Urinary bladder (tissue), 4 donors: ENCODE results near the gene VEGFC. TPM values are rescaled to one million over a fixed set of nuclear protein-coding genes. Genes with fewer than 3 reads are reported as not detected.

Experiments used
- DNase-seq: peaks from one replicate; pipeline ENCODE4 v3.0.0-alpha.2; 2015; ENCODE audit errors: extremely low spot score
- H3K27ac ChIP-seq: one replicate; pipeline ENCODE4 v1.5.1; 2013; ENCODE audit warnings: low read depth, mild to moderate bottlenecking, moderate library complexity
- H3K36me3 ChIP-seq: one replicate; pipeline ENCODE4 v1.6.1; 2013; ENCODE audit warnings: mild to moderate bottlenecking, moderate library complexity; ENCODE audit not compliant: insufficient read depth
- H3K4me1 ChIP-seq: one replicate; pipeline ENCODE4 v1.6.1; 2013; ENCODE audit warnings: mild to moderate bottlenecking, moderate library complexity; ENCODE audit not compliant: insufficient read depth
- H3K4me3 ChIP-seq: one replicate; pipeline ENCODE4 v1.5.1; 2013; ENCODE audit warnings: low read depth, low read length
- WGBS: extraction: QIAGEN DNeasy Blood & Tissue Kit; methylation state at CpG from one replicate; pipeline ENCODE4 v1.1.7; 2013; 5-methylcytosine and 5-hydroxymethylcytosine counted together
- polyA plus RNA-seq: library from polyadenylated mRNA; stranded (reverse); fragments of 200-250 nt; gene quantifications from one replicate; pipeline ENCODE4 v1.2.3, GENCODE V29; 2013
- total RNA-seq: library from RNA; depleted of rRNA; stranded (reverse); fragments of >200 nt; gene quantifications from one replicate; pipeline ENCODE4 v1.2.3, GENCODE V29; 2014
- donor health status: healthy with polysubstance abuse.
- donor health status: healthy.

Gene VEGFC, protein sequence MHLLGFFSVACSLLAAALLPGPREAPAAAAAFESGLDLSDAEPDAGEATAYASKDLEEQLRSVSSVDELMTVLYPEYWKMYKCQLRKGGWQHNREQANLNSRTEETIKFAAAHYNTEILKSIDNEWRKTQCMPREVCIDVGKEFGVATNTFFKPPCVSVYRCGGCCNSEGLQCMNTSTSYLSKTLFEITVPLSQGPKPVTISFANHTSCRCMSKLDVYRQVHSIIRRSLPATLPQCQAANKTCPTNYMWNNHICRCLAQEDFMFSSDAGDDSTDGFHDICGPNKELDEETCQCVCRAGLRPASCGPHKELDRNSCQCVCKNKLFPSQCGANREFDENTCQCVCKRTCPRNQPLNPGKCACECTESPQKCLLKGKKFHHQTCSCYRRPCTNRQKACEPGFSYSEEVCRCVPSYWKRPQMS
- total RNA-seq (15.4 TPM), polyA plus RNA-seq (9.7 TPM)

DNA sequence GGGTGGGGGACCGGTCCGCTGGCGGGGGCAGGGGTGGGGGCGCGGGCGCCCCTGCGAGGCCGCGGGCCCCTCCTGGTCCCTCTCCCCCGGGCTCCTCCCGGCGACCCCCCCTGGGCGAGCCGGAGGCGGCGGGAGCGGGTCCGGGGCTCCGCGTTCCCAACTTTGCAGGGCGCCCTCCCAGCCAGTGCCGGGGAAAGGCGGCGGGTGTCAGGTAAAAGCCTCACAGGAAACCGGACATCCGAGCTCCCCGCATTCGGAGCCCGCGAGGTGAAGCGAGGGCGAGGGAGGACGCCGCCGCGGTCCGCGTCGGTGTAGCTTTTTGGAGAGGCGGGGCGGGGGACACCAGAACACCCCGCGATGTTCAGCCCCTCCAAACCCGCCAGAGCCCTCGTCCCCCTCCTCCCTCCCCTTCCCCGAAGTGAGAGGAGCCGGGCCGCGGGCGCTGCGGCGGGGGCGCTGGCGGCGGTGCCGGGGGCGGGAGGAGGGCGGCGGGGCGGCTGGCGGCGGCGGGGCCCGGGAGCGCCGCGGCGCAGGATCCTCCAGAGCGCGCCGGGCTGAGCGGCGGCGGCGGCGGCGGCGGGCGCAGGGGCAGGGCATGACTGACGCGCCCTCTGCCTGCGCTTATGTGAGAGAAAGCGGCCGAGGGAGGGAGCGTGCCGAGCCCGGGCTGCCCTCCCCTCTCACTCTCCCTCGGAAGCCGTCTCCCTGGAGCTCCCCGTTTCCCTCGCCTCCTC lies at the start of gene VEGFC:
Gene VEGFC, minus strand, starts transcription at position 597 of the 734 bp plus-strand sequence. CDS start 611 bp downstream, outside the sequence.
- Histone ChIP-seq H3K4me3 (peak within 1 kb of the TSS; percentile 79), H3K36me3 (no peaks in the 10 kb centered on the region), H3K4me1 (no peaks in the 10 kb centered on the region), H3K27ac (peak within 1 kb of the TSS; percentile 78)
- DNase-seq: no peak
- WGBS: under 1% methylated on average over 81 of the region's 91 CpGs

DNA sequence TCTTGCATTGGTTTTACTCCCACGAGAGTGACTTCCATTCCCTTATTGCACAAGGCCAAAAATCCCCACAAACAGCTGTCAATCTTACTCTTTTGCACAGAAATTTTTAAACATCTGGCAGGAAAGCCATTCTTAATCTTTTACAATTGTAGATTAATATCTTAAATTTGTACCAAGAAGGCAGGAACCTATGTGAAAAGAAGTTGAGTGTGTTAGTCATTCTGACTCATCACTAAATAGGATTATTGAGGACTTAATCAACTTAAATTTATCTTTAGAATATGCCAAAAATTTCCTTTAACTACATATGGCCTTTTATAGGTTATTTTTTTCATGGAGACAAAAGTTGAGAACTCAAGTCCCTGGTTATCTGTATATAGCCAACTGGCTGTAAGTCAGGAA lies 49.0 kb upstream of the VEGFC start:
- Histone ChIP-seq H3K27ac (no peak overlapping the region), H3K36me3 (no peaks in the 10 kb centered on the region), H3K4me1 (no peaks in the 10 kb centered on the region), H3K4me3 (no peak overlapping the region)
- DNase-seq: no peak
- whole genome bisulfite sequencing: 84% methylated on average over 1 of the region's 1 CpG

DNA sequence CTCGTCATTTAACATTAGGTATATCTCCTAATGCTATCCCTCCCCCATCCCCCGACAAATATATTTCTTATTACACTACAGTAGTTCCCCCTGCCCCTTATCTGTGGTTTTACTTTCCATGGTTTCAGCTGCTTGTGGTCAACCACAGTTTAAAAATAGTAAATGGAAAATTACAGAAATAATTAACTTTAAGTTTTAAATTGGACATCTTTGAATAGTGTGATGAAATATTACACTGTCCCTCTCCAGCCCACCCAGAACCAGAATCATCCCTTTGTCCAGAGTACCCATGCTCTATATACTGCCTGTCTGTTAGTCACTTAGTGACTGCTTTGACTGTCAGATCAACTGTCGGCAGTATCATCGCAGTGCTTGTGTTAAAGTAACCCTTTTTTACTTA lies 47.4 kb upstream of the VEGFC start:
- no peaks in the 10 kb centered on the region for H3K36me3 ChIP-seq
- 63% methylated on average over 4 of the region's 4 CpGs for WGBS
- H3K27ac ChIP-seq: no peak overlapping the region

DNA sequence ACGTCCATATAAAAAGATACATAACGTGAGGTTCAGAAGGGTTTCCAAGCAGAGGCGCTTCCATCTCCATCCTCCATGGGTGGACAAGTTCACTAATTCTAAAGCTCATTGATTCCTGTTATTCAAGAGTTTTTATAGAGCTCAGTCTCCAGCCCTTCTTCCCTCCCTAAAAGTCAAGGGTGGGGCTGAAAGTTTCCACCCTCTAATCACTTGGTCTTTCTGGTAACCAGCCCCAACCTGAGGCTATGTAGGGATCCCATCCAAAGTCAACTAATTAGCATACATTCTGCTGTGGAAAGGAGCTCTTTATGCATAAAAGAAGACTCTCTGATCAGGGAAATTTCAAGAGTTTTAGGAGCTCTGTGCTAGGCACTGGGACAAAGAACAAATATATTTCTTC lies 46.9 kb upstream of the VEGFC start:
- Histone ChIP-seq H3K4me3 (no peak overlapping the region), H3K4me1 (no peaks in the 10 kb centered on the region), H3K27ac (no peak overlapping the region), H3K36me3 (no peaks in the 10 kb centered on the region)
- no peak for DNase-seq
- 91% methylated on average over 3 of the region's 3 CpGs for WGBS

More for the DNA sequence above, 47.4 kb upstream of the VEGFC start:
- DNase-seq: no peak
- H3K4me1 ChIP-seq: no peaks in the 10 kb centered on the region
- H3K4me3 ChIP-seq: no peak overlapping the region

DNA sequence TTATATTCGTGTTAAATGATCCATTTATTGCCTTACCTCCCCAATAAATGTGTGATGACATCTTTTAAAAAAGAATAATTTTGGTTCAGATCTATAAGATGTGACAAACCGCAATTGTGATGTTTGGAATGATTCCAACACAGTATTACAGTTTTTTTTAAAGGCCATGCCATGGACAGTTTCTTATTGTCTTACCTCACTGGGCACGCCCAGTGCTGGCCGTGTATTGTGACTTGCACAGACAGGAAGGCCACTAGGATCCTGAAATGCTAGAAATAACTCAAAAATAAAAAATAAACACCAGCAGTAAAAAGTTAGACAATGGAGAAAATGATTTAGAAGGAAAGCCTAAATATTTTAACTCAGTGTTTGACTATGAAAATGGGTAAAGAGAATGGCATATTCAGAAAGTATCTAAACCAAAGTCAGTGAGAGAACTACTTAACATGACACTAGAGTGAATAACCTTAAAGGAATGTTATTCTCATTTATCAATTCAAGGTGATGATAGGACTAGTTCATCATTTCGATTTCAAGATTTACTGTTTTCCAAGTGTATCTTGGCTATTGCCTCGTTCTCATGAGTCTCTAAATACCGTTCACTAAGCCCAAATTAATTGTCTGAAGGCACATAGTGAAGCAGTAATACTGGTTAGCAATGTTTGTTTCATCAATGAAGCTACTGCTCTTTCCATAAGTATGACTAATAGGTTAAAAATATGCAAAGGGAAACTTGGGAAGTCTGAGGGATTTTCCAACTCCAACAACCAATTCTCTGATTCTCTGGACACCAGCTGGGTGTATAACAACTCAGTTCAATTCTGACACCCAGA lies 46.1 kb upstream of the VEGFC start:
- Histone ChIP-seq H3K4me1 (no peaks in the 10 kb centered on the region), H3K27ac (no peak overlapping the region), H3K4me3 (no peak overlapping the region), H3K36me3 (no peaks in the 10 kb centered on the region)
- DNase-seq: no peak
- 78% methylated on average over 7 of the region's 7 CpGs for WGBS

DNA sequence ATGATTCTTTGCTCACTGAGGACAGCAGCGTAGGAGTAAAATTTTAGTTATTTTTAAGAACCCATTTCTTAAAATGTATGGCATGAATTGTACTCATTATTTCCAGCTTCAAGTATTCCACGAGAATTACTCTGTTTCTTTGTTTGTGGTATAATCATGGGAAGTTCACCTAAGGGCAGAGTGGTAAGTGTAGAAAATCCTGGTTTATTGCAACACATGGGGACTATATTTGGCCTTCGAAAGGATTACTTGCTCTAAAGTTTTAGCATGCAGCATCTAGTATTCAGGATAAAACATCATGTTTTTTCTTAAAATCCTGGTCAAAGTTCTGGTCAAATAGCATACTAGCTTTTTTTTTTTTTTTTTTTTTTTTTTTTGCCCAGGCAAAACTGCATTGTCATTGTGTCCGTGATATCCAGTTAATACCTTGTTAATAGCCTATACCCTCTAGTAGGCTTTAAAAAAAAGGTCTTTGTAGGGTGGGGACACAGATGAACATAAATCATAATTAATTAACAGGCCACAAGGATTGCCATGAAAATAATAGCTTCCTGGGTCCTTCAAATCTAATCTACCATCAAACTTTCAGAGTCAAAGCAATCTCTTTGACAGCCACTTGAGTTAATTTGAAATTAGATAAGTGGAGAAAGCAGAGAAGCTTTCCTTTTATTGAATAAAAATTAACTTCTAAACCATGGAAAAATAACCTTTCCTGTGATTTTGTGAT lies 44.6 kb upstream of the VEGFC start:
- H3K4me1 ChIP-seq: no peaks in the 10 kb centered on the region

DNA sequence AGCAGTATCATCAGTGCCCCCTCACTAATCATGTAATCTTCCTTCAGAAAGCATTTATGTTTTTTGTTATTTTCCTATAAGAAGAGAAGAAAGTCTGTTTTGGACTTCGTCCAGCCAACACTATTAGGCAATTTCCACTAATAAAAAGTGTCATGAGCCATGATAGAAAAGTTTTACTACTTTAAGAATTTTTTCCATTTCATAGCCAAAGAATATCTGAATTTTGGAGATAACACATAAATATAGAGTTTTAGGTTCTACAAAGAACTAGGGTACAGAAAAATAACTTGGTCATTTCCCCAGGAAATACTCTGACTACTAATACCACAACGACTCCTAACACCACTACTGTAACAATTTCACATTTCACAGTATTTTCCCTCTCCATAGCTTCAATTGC lies 41.8 kb upstream of the VEGFC start:
- no peak for DNase-seq
- Histone ChIP-seq H3K27ac (no peak overlapping the region), H3K4me3 (no peak overlapping the region), H3K36me3 (no peaks in the 10 kb centered on the region), H3K4me1 (no peaks in the 10 kb centered on the region)
- 58% methylated on average over 2 of the region's 2 CpGs for WGBS

More for the DNA sequence above, 44.6 kb upstream of the VEGFC start:
- no peak overlapping the region for H3K4me3 ChIP-seq
- DNase-seq: no peak
- H3K36me3 ChIP-seq: no peaks in the 10 kb centered on the region
- H3K27ac ChIP-seq: no peak overlapping the region
- WGBS: 60% methylated on average over 4 of the region's 4 CpGs

DNA sequence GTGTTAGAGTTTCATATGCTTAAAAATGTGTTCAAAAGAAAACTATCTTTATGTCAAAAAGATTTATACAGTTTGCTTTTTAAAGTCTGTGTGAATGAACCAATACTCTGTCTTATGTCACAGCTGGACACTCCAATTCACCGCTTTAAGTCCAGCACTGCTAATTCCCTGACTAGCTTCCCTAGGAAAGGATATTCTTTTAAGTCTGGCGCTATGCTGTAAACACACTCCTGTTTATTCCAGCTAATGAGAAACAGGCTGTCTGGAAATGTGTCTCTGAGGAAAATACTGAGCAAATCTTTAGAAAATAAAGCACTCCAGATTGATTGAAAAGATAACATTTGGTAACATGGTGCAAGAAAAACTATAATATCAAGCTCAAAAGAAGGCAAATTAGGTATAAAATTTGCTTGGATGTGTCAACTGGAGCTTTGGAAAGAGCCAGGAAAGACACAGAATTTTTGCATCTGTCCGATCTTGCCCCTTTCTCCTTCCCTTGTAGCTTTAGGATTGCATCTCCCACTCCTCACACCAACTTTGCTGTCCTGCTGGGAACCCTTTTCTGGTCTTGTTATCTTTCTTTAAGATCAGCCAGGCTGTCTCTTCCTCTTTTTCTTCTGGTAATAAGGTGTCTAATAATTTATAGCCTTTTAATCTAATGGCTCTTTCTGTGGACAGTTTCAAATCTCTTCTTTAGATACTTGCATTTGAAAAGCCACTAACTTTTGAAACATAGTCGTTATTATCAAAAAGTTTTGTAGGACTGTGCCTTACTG lies 40.9 kb upstream of the VEGFC start:
- Histone ChIP-seq H3K4me1 (no peaks in the 10 kb centered on the region), H3K27ac (no peak overlapping the region), H3K36me3 (no peaks in the 10 kb centered on the region), H3K4me3 (no peak overlapping the region)
- 34% methylated on average over 4 of the region's 4 CpGs for WGBS
- no peak for DNase-seq

DNA sequence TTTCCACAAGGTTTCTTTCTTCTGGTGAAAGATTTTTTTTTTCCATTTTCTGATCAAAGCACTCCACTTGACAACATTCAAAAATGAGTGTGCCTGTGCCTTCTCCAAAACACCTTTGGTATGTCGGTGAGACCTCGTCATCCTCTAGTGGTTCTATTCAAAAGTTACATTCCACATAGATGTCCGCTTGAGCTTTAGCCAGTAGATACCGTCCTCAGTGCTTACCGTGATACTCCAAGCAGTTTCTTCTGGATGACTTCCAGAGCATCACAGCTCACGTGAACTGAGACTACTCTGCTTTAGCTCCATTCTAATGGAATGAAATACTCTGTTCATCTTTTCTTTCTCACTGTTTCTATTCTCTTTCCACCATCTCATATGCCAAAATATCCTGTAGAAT lies 38.2 kb upstream of the VEGFC start:
- no peak for DNase-seq
- Histone ChIP-seq H3K36me3 (no peaks in the 10 kb centered on the region), H3K4me1 (no peaks in the 10 kb centered on the region), H3K27ac (no peak overlapping the region), H3K4me3 (no peak overlapping the region)
- WGBS: 37% methylated on average over 6 of the region's 6 CpGs

DNA sequence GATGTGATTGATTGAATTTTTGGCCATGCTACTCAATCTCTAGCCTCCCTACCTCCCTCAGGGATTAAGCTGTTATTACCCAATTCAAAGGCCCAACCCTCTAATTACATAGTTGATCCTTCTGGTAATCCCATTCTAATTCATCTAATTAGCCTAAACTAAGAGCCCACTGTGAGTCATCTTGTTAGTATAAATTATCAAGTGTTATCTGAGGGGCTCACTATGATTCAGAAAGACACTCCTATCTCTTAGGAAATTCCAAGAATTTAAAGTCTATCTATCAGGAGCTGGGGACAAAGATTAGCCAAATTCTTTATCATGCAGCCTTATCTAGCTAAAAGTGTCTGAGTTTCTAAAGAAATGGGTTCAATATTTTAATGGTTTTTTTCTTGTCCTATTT lies 32.9 kb upstream of the VEGFC start:
- Histone ChIP-seq H3K4me1 (no peaks in the 10 kb centered on the region), H3K27ac (no peak overlapping the region), H3K36me3 (no peaks in the 10 kb centered on the region), H3K4me3 (no peak overlapping the region)
- no peak for DNase-seq

DNA sequence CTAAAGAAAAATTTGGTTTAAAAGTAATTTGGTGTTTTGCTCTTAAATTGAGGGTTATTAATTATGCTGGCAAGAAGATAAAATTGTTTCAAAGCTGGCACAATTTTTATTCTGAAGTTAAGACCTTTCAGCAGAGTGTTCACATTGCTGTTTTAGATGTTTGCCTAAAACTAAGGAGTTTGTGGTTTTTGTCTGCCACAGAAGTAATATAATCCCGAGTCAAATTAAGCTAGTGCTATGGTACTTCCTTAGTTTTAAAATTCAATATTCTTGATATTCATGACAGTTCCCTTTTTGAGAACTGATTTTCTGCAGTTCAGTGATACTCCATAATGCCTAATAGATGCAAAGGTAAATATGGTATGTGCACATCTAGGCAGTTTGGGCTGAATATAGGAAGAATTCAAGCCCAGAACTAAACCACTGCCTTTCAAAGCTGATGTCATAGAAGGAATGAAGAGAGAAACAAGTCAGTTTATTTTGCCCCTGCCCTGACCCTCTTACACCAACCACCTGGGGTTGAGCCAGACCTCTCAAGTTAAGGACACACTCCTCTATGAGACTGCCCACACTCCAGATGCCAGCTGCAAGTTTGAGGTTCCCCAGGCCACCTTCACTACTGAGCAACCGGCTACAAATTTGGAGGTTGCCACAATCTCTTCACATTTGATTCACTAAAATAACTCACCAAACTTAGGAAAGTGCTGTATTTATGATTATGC lies 32.1 kb upstream of the VEGFC start:
- Histone ChIP-seq H3K4me1 (no peaks in the 10 kb centered on the region), H3K27ac (no peak overlapping the region), H3K36me3 (no peaks in the 10 kb centered on the region), H3K4me3 (no peak overlapping the region)
- DNase-seq: no peak
- 84% methylated on average over 2 of the region's 2 CpGs for WGBS

DNA sequence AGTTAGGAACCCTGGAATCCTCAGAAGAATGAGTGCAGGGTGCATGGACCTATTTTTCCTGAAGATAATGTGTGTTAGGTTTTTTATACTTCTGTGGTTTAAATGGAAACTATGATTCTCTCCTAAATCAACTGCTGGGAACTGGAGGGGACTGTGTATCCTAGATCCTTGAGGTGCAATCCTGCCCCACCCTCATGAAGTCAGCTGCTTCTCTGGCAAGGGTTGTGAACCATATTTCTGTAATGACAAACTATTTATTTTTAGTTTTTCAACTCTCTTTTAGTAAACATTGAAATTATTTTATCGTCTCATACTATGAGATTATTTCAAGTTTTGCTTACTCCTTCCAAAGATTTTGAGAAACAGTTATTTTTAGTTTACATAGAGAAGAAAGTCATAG lies 25.8 kb upstream of the VEGFC start:
- H3K27ac ChIP-seq: no peak overlapping the region
- no peak for DNase-seq
- H3K36me3 ChIP-seq: no peaks in the 10 kb centered on the region
- no peaks in the 10 kb centered on the region for H3K4me1 ChIP-seq
- 31% methylated on average over 1 of the region's 1 CpG for WGBS
- no peak overlapping the region for H3K4me3 ChIP-seq
